Fibroblast of lung (primary cell): ENCODE results near the gene DGLUCY.

Experiments used
- CTCF ChIP-seq, 2 donors: IDR thresholded peaks in 1 of 2; conservative IDR thresholded peaks in 1 of 2; 1 replicate in 1 of 2; 2 replicates in 1 of 2; pipeline ENCODE4 v1.5.1; 2011 to 2012; ENCODE audit warnings: low read length in 2 of 2, control low read depth in 1 of 2, inconsistent platforms in 1 of 2, low read depth in 1 of 2, mild to moderate bottlenecking in 1 of 2
- EZH2 ChIP-seq: IDR thresholded peaks from 2 replicates; pipeline ENCODE4 v1.5.1; 2012; ENCODE audit warnings: low read length, control low read depth, mild to moderate bottlenecking; ENCODE audit errors: missing control alignments

GRCh38 chr14:91116913-91117588, 3.2 kb downstream of the DGLUCY start:
- TF ChIP-seq CTCF (conservative IDR thresholded peaks at IDR 0.05 in 1 of 2, IDR thresholded peaks at IDR 0.05 in 1 of 2; ENCODE audit: low read depth in 1 of 2, low read length in 2 of 2) (no peak), EZH2 (no peak)
